Thyroid gland (tissue), 4 donors: ENCODE data around the gene CIROP.

Source experiments
- POLR2A ChIP-seq, 2 donors: fragments of 450-650 bp; IDR thresholded peaks; one replicate each; pipeline ENCODE4 v1.6.1; 2017; ENCODE audit warnings: antibody characterized with exemption in 2 of 2, mild to moderate bottlenecking in 2 of 2, moderate library complexity in 1 of 2
- TF ChIP-seq, protein P1 (sequence below), 6 experiments: fragments of 200-600 bp in 3 of 6; fragments of 450-650 bp in 3 of 6; sonication (generic) in 3 of 6; IDR thresholded peaks; one replicate each; pipeline ENCODE4 v1.5.1; 2016 to 2019; ENCODE audit warnings: antibody characterized with exemption in 6 of 6, mild to moderate bottlenecking in 2 of 6, inconsistent platforms in 1 of 6, moderate library complexity in 1 of 6

DNA sequence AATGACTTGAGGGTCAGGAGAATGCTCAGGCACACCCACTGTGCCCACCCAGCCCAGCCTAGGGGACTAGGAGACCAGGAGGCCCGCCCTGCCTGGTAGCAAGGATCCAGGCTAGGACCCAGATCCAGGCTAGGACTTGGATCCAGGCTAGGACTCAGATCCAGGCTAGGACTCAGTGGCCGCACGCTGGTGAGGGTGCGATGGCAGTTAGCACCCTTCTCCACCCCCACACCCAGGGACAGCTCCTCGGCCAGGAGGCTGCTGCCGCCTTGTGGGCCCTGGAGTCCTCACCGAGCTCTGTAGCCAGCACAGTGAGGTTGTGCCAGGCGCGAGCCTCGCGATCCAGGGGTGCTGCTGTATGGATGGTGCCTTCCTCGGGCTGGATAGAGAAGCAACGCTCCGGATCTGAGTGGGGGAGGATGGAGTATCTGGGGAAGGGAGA lies 52.6 kb downstream of the CIROP start:
- TF ChIP-seq POLR2A (IDR thresholded peaks at IDR 0.05) = no peak
- TF ChIP-seq, protein P1, sequence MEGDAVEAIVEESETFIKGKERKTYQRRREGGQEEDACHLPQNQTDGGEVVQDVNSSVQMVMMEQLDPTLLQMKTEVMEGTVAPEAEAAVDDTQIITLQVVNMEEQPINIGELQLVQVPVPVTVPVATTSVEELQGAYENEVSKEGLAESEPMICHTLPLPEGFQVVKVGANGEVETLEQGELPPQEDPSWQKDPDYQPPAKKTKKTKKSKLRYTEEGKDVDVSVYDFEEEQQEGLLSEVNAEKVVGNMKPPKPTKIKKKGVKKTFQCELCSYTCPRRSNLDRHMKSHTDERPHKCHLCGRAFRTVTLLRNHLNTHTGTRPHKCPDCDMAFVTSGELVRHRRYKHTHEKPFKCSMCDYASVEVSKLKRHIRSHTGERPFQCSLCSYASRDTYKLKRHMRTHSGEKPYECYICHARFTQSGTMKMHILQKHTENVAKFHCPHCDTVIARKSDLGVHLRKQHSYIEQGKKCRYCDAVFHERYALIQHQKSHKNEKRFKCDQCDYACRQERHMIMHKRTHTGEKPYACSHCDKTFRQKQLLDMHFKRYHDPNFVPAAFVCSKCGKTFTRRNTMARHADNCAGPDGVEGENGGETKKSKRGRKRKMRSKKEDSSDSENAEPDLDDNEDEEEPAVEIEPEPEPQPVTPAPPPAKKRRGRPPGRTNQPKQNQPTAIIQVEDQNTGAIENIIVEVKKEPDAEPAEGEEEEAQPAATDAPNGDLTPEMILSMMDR (IDR thresholded peaks at IDR 0.05) = no peak
